ENCODE results near the gene DCAF11. TPM values are rescaled to one million over a fixed set of nuclear protein-coding genes. Genes with fewer than 3 reads are reported as not detected.
A peak's percentile ranks its signal among the peaks of the same experiment; 100 is the strongest.

Gene DCAF11
- total RNA-seq, 4 donors from 2014 or later = 42.9 to 87.4 (median 57.8) TPM

DNA sequence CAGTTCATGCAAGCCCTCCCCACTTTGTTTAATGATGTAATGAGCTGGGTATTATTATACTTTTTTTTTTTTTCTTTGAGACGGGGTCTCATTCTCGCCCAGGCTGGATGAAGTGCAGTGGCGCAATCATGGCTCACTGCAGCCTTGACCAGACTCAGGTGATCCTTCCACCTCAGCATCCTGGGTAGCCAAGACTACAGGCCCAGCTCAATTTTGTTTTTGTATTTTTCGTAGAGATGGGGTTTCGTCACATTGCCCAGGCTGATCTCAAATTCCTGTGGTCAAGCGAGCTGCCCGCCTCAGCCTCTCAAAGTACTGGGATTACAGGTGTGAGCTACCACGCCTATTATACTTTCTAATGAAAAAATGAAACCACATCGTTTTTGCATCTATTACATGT, 4.5 kb upstream of the DCAF11 start:
- no peaks in the 10 kb centered on the region for H3K27me3 ChIP-seq
- TF ChIP-seq, protein P1, sequence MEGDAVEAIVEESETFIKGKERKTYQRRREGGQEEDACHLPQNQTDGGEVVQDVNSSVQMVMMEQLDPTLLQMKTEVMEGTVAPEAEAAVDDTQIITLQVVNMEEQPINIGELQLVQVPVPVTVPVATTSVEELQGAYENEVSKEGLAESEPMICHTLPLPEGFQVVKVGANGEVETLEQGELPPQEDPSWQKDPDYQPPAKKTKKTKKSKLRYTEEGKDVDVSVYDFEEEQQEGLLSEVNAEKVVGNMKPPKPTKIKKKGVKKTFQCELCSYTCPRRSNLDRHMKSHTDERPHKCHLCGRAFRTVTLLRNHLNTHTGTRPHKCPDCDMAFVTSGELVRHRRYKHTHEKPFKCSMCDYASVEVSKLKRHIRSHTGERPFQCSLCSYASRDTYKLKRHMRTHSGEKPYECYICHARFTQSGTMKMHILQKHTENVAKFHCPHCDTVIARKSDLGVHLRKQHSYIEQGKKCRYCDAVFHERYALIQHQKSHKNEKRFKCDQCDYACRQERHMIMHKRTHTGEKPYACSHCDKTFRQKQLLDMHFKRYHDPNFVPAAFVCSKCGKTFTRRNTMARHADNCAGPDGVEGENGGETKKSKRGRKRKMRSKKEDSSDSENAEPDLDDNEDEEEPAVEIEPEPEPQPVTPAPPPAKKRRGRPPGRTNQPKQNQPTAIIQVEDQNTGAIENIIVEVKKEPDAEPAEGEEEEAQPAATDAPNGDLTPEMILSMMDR (IDR thresholded peaks at IDR 0.05) = no peak
- TF ChIP-seq POLR2A (IDR thresholded peaks at IDR 0.05) = no peak
- H3K9me3 ChIP-seq = no peaks in the 10 kb centered on the region
- no peak overlapping the region for H3K27ac ChIP-seq
- intact Hi-C loops (cut with DNase I; ENCODE audit: low total_unique reads) = no loop called here
- H3K4me3 ChIP-seq = no peak overlapping the region
- no peak for DNase-seq
- H3K4me1 ChIP-seq = no peaks in the 10 kb centered on the region
- no peaks in the 10 kb centered on the region for H3K36me3 ChIP-seq

DNA sequence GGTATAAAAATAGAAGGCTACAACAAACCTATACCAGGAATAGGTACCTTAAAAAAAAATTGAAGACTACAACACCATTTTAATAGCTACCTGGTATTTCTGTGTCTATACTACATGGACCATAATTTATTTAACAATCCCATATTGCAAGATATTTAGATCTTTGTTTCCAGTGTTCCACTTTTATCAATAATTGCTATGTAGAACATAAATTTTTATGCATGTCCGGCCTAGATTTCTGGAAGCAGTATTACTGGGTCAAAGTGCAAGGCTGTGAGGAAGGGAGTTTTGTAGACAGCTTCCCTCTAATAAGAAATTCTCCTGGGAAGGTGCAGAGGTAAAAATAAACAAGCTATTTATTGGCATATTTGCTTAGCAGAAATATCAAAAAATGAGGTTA, 4.1 kb upstream of the DCAF11 start:
- H3K27me3 ChIP-seq = no peaks in the 10 kb centered on the region
- intact Hi-C loops (cut with DNase I; ENCODE audit: low total_unique reads) = no loop called here
- H3K9me3 ChIP-seq = no peaks in the 10 kb centered on the region
- no peaks in the 10 kb centered on the region for H3K4me1 ChIP-seq
- no peak for TF ChIP-seq POLR2A (IDR thresholded peaks at IDR 0.05)
- TF ChIP-seq, protein P1 (IDR thresholded peaks at IDR 0.05) = no peak
- no peaks in the 10 kb centered on the region for H3K36me3 ChIP-seq
- no peak for DNase-seq
- no peak overlapping the region for H3K4me3 ChIP-seq
- no peak overlapping the region for H3K27ac ChIP-seq

DNA sequence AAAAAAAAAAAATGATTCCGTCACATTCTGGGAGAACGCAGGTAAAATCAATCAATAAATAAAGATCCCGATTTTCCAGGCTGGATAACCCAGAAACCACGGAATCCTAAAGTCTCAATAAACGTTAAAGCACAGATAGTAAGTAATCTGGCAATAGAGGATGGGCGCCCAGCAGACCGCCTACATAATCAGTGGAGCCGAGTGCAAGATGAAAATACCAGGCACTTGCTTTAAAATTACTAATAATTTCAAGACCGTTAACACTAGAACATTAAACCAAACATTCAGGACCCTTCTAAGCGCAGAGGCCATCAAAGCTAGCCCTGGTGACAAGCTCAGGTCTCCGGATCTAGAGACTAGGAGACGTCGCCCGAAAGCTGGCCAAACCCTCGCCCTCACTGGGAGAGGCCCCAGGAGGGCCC, 1.2 kb upstream of the DCAF11 start:
- intact Hi-C loops (cut with DNase I; ENCODE audit: low total_unique reads) = no loop called here
- Histone ChIP-seq H3K4me3 (peak overlapping the region; percentile 60 to 82), H3K27ac (peak overlapping the region; percentile 99 to 100), H3K4me1 (no peaks in the 10 kb centered on the region), H3K27me3 (no peaks in the 10 kb centered on the region), H3K36me3 (no peaks in the 10 kb centered on the region), H3K9me3 (no peaks in the 10 kb centered on the region)
- no peak for DNase-seq
- TF ChIP-seq POLR2A (IDR thresholded peaks at IDR 0.05) = no peak
- TF ChIP-seq, protein P1 (IDR thresholded peaks at IDR 0.05) = no peak

DNA sequence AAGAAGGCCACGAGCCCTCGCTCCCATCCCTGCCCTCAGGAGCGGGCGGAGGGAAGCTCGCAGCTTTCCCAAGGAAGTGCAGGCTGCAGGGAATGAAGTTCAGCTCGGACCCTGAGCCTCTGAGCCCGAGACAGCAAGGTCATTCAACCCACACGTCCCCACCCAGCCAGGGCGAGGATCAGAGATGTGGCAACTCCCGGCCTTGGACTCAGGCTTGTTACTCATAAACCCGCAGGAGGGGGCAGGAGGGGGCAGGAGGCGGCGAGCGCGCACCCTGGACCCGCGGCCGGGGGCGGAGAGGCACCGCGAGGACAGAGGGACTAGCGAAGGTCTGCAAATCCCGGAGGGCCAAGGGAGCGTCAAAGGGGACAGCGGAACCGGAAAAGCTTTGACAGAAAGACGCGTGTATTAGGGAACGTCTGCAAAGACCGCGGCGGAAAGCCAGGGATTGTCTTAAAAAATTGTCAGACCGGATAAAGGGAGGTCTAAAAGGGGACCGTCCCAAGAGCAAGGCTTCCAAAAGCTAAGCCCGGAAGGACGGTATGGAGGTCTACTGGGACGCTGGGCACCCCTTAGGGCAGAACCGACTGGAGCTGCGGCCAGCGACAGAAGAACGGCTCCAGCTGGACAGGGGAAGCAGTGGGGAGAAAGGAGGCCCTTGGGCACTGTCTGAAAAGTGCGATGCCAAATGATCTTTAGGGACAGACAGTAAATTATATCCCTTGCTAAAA, 611 bp upstream of the DCAF11 start:
- peak in 1 of 2 donors; percentile 33 for TF ChIP-seq POLR2A (IDR thresholded peaks at IDR 0.05)
- TF ChIP-seq, protein P1 (IDR thresholded peaks at IDR 0.05) = peak in 1 of 4 experiments; percentile 2
- Histone ChIP-seq H3K27ac (peak overlapping the region; percentile 99 to 100), H3K27me3 (no peaks in the 10 kb centered on the region), H3K4me1 (no peaks in the 10 kb centered on the region), H3K4me3 (peak overlapping the region; percentile 60 to 82), H3K9me3 (no peaks in the 10 kb centered on the region), H3K36me3 (no peaks in the 10 kb centered on the region)
- intact Hi-C loops (cut with DNase I; ENCODE audit: low total_unique reads) = no loop called here
- peak; percentile 78 to 85 for DNase-seq

DNA sequence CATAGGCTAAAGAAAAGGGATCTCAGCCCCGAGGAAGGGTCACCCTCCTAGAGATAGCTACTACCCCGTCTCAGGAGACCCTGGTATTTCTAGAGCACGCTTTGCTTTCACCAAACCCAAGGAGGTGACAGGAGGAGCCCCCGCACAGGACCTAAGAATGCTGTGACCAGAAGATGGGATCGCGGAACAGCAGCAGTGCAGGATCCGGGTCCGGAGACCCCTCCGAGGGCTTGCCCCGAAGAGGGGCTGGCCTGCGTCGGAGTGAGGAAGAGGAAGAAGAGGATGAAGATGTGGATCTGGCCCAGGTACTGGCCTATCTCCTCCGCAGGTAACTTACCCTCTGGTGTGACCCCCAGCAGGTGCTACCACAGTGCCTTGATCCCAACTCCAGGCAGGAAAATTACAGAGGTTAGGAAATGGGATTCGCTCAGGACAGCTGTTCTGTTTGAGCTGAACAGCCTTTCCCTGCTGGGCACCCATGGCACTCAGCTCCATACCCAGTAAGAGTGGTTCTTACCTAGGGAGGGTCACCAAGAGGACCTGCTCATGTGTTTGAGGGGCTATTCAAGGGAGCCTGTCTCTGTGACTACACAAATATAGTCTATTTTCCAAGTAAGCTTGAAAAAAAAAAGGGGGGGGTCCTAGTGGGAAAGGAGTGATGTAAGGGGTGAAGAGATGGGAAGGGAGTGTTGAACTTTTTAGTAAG, 998 bp downstream of the DCAF11 start:
- TF ChIP-seq POLR2A (IDR thresholded peaks at IDR 0.05) = no peak
- TF ChIP-seq, protein P1 (IDR thresholded peaks at IDR 0.05) = no peak
- peak overlapping the region; percentile 99 to 100 for H3K27ac ChIP-seq
- peak overlapping the region; percentile 60 to 82 for H3K4me3 ChIP-seq
- no peaks in the 10 kb centered on the region for H3K9me3 ChIP-seq
- intact Hi-C loops (cut with DNase I; ENCODE audit: low total_unique reads) = no loop called here
- H3K36me3 ChIP-seq = no peaks in the 10 kb centered on the region
- H3K4me1 ChIP-seq = no peaks in the 10 kb centered on the region
- no peaks in the 10 kb centered on the region for H3K27me3 ChIP-seq
- no peak for DNase-seq

Measured in uterus (tissue), 4 donors.